ENCODE data around the gene PCSK2. TPM values are rescaled to one million over a fixed set of nuclear protein-coding genes. Genes with fewer than 3 reads are reported as not detected.
A peak's percentile ranks its signal among the peaks of the same experiment; 100 is the strongest.

Gene PCSK2
- total RNA-seq, 1 experiment from 2014 or later = not detected

DNA sequence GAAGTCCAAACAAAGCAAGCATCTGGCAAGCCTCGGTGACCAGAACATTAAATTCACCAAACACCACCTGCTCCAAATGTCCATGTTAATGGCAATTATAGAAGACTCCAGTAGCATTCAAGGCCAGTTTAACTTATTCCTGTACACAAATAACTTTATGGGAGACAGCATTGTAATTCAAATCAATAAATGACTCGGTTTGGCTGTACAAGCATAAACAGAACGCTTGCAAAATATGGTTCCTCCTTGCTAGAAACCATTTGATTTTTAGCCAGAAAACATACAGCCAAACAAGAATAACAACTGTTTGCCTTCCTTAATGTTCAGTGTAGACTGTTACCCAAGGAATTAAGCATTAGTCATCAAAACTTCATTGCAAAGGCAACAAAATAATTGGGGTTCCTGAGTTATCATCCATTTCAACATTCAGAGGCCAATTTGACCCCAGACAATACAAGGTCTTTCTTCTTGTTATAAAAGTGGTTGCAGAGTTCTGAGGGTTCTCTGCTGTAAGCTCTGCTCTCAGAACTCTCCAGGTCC is 179.3 kb downstream of the PCSK2 start:
- Histone ChIP-seq H3K4me1 (replicated peaks) (no peaks in the 10 kb centered on the region), H3K36me3 (no peaks in the 10 kb centered on the region)

DNA sequence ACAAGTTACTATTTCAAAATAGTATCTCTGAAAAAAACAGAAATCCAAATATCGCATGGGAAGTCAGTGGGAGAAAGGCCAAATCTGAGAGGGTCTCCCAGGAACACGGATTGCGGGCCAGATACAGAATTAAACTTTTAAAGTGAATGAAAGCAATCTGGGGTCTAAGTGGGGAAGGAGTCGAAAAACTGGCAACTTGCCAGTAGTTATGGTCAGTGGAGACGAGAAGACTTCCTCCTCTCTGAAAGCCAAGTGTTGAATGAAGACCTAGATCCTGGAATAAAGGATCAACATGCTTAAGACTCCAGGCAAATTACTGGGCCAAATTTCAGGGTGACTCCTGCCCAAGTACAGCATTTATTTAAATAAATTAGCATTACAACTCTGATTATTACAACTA is 180.7 kb downstream of the PCSK2 start:
- Histone ChIP-seq H3K27ac (no peak overlapping the region), H3K4me3 (no peak overlapping the region), H3K36me3 (no peaks in the 10 kb centered on the region), H3K9me3 (replicated peaks) (no peaks in the 10 kb centered on the region), H3K27me3 (replicated peaks) (peaks cover 25% of the 10 kb centered on the region), H3K4me1 (replicated peaks) (no peaks in the 10 kb centered on the region)
- no peak for DNase-seq (ENCODE audit: low read depth in 1 of 2, low spot score in 2 of 2)

More for the DNA sequence above, 179.3 kb downstream of the PCSK2 start:
- DNase-seq (ENCODE audit: low read depth in 1 of 2, low spot score in 2 of 2) = no peak
- Histone ChIP-seq H3K27me3 (replicated peaks) (peaks cover 29% of the 10 kb centered on the region), H3K4me3 (no peak overlapping the region), H3K27ac (no peak overlapping the region), H3K9me3 (replicated peaks) (no peaks in the 10 kb centered on the region)

DNA sequence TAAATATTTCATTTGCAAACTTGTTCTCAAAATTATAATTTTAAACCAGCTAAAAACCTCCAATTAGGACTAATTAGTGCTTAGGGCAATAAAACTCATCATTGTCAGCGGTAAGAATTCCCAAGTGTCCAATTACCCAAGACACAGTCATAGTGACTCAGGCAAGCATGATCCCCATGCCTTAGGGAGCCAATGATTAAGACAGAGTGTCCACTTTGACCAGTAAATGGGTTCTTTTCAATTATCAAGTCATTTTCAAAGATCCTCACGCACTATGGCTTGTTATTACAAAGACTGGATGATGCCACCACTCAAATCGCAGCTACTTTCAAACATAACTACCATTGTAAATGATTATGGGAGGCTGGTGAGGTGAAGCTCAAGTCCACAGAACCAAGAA is 190.4 kb downstream of the PCSK2 start:
- no peak for DNase-seq (ENCODE audit: low read depth in 1 of 2, low spot score in 2 of 2)
- Histone ChIP-seq H3K27me3 (replicated peaks) (peaks cover 3% of the 10 kb centered on the region; the same call in 1 of the 2 replicates), H3K27ac (no peak overlapping the region), H3K36me3 (no peaks in the 10 kb centered on the region), H3K9me3 (replicated peaks) (no peaks in the 10 kb centered on the region), H3K4me3 (no peak overlapping the region), H3K4me1 (replicated peaks) (no peaks in the 10 kb centered on the region)

DNA sequence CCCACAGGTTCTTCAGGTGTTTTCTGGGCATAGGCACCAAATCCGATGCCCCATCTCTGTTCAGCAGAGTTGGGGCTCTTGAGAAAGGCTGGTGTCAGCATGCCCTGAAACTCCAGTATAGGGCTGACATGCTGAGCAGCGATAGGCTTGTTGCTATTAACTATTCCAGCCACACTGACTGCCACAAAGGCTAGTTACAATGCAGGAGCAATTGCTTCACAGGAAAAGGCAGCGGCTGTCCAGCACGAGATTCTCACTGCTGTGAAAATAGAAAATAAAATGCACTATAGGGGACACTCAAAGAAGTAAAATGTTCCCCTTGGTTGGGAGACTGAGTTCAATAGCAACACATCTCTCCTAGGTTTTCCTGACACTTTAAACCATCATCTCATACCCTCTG is 191.9 kb downstream of the PCSK2 start:
- no peaks in the 10 kb centered on the region for H3K9me3 ChIP-seq (replicated peaks)
- no peak overlapping the region for H3K27ac ChIP-seq
- no peak overlapping the region for H3K4me3 ChIP-seq
- peaks cover 3% of the 10 kb centered on the region for H3K27me3 ChIP-seq (replicated peaks)
- no peaks in the 10 kb centered on the region for H3K36me3 ChIP-seq
- no peaks in the 10 kb centered on the region for H3K4me1 ChIP-seq (replicated peaks)
- DNase-seq (ENCODE audit: low read depth in 1 of 2, low spot score in 2 of 2) = no peak

DNA sequence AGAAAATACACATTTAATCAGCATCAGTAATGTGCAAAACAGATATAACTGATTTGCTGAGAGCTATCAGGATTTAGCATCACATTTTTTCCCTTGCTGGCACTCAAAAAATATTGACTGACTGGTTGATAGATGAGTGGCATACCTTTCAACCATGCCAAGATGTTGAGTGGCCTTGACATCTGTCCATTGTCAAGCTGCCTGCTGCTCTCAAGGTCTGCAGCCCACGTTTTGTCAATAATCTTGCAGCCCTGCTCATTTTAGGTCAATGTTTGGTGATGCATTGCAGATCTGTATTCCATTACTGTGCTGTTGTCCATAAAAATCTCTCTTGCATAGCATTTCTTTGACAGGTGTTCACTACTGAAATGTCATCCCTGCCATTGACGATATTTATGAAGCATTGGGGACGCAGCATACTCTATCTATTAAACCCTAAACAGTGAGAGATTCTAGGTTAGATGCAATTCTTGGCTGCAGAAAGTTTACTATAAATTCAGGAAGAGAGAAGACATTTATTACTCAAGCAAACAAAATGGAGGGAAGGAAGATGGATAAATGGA is 192.7 kb downstream of the PCSK2 start:
- H3K27me3 ChIP-seq (replicated peaks) = peaks cover 3% of the 10 kb centered on the region

GRCh38 chr20:17421493-17421892 is 194.7 kb downstream of the PCSK2 start:
- Histone ChIP-seq H3K36me3 (no peaks in the 10 kb centered on the region), H3K4me1 (replicated peaks) (no peaks in the 10 kb centered on the region), H3K27ac (no peak overlapping the region), H3K9me3 (replicated peaks) (no peaks in the 10 kb centered on the region), H3K27me3 (replicated peaks) (peaks cover 3% of the 10 kb centered on the region), H3K4me3 (no peak overlapping the region)
- DNase-seq (ENCODE audit: low read depth in 1 of 2, low spot score in 2 of 2) = no peak

More for the DNA sequence above, 192.7 kb downstream of the PCSK2 start:
- H3K27ac ChIP-seq = no peak overlapping the region
- DNase-seq (ENCODE audit: low read depth in 1 of 2, low spot score in 2 of 2) = no peak
- no peak overlapping the region for H3K4me3 ChIP-seq
- no peaks in the 10 kb centered on the region for H3K36me3 ChIP-seq
- no peaks in the 10 kb centered on the region for H3K9me3 ChIP-seq (replicated peaks)
- no peaks in the 10 kb centered on the region for H3K4me1 ChIP-seq (replicated peaks)

- H3K27ac ChIP-seq = no peak overlapping the region
- H3K4me1 ChIP-seq (replicated peaks) = no peaks in the 10 kb centered on the region
- H3K4me3 ChIP-seq = no peak overlapping the region
- H3K9me3 ChIP-seq (replicated peaks) = no peaks in the 10 kb centered on the region
- no peak for DNase-seq (ENCODE audit: low read depth in 1 of 2, low spot score in 2 of 2)
- peaks cover 3% of the 10 kb centered on the region for H3K27me3 ChIP-seq (replicated peaks)
- H3K36me3 ChIP-seq = no peaks in the 10 kb centered on the region
Observed at GRCh38 chr20:17423782-17424181, 196.9 kb downstream of the PCSK2 start.

GRCh38 chr20:17427638-17428037 is 200.8 kb downstream of the PCSK2 start:
- Histone ChIP-seq H3K36me3 (no peaks in the 10 kb centered on the region), H3K9me3 (replicated peaks) (no peaks in the 10 kb centered on the region), H3K4me3 (no peak overlapping the region), H3K4me1 (replicated peaks) (no peaks in the 10 kb centered on the region), H3K27ac (no peak overlapping the region), H3K27me3 (replicated peaks) (peaks cover 10% of the 10 kb centered on the region; the same call in 1 of the 2 replicates)
- no peak for DNase-seq (ENCODE audit: low read depth in 1 of 2, low spot score in 2 of 2)

- DNase-seq (ENCODE audit: low read depth in 1 of 2, low spot score in 2 of 2) = no peak
- no peaks in the 10 kb centered on the region for H3K36me3 ChIP-seq
- peaks cover 16% of the 10 kb centered on the region for H3K27me3 ChIP-seq (replicated peaks)
- no peak overlapping the region for H3K4me3 ChIP-seq
- no peaks in the 10 kb centered on the region for H3K9me3 ChIP-seq (replicated peaks)
- no peaks in the 10 kb centered on the region for H3K4me1 ChIP-seq (replicated peaks)
- no peak overlapping the region for H3K27ac ChIP-seq
Observed at GRCh38 chr20:17430125-17430950, 203.5 kb downstream of the PCSK2 start.

GRCh38 chr20:17431621-17432364 is 205.0 kb downstream of the PCSK2 start:
- H3K4me3 ChIP-seq = no peak overlapping the region
- peaks cover 17% of the 10 kb centered on the region for H3K27me3 ChIP-seq (replicated peaks)
- peak in 1 of 2 experiments; percentile 49 for DNase-seq (ENCODE audit: low read depth in 1 of 2, low spot score in 2 of 2)
- no peaks in the 10 kb centered on the region for H3K9me3 ChIP-seq (replicated peaks)
- H3K27ac ChIP-seq = no peak overlapping the region
- H3K36me3 ChIP-seq = no peaks in the 10 kb centered on the region
- H3K4me1 ChIP-seq (replicated peaks) = no peaks in the 10 kb centered on the region

DNA sequence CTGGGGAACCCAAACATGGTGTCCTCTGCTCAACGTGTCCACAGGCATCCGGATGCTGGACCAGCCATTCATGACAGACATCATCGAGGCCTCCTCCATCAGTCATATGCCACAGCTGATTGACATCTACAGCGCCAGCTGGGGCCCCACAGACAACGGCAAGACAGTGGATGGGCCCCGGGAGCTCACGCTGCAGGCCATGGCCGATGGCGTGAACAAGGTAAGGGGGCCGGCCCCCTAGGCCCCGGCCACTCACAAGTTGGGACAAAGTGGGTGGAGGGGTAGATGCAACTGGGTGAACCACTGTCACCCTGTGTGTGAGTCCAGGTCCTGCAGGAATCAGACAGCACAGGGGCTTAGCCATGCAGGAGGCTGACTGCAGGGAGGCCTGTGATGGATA is 209.8 kb downstream of the PCSK2 start:
- no peaks in the 10 kb centered on the region for H3K4me1 ChIP-seq (replicated peaks)
- H3K27ac ChIP-seq = no peak overlapping the region
- no peak for DNase-seq (ENCODE audit: low read depth in 1 of 2, low spot score in 2 of 2)
- no peaks in the 10 kb centered on the region for H3K9me3 ChIP-seq (replicated peaks)
- no peak overlapping the region for H3K4me3 ChIP-seq
- H3K36me3 ChIP-seq = no peaks in the 10 kb centered on the region
- peaks cover 20% of the 10 kb centered on the region for H3K27me3 ChIP-seq (replicated peaks)

DNA sequence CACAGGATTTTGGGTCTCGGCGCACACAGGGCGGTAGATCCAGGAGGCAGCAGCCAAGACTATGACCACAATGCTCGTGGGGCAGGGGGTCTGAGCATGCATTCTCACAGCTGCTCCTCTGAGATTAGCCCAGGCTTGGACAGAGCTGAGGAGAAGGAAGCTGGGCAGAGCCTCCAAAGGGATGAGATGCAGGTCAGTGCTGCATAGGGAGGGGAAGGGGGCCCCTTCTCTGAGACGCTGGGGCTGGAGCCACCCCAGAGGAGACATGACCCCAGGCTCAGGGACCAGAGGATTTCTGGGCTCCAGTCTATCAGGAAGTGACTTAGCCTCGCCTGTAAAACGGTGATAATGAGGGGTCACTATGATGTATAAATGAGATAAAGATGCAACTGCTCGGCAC is 210.4 kb downstream of the PCSK2 start:
- no peaks in the 10 kb centered on the region for H3K4me1 ChIP-seq (replicated peaks)
- H3K9me3 ChIP-seq (replicated peaks) = no peaks in the 10 kb centered on the region
- H3K36me3 ChIP-seq = no peaks in the 10 kb centered on the region
- no peak for DNase-seq (ENCODE audit: low read depth in 1 of 2, low spot score in 2 of 2)
- no peak overlapping the region for H3K27ac ChIP-seq
- H3K4me3 ChIP-seq = no peak overlapping the region
- H3K27me3 ChIP-seq (replicated peaks) = peaks cover 14% of the 10 kb centered on the region

GRCh38 chr20:17438436-17439039 is 211.7 kb downstream of the PCSK2 start:
- Histone ChIP-seq H3K27me3 (replicated peaks) (peaks cover 10% of the 10 kb centered on the region; the same call in 1 of the 2 replicates), H3K4me1 (replicated peaks) (no peaks in the 10 kb centered on the region), H3K36me3 (no peaks in the 10 kb centered on the region), H3K9me3 (replicated peaks) (no peaks in the 10 kb centered on the region), H3K4me3 (no peak overlapping the region), H3K27ac (no peak overlapping the region)
- no peak for DNase-seq (ENCODE audit: low read depth in 1 of 2, low spot score in 2 of 2)

All from SJSA1 (cell line).